ENCODE data around the gene FBLN2. TPM values are rescaled to one million over a fixed set of nuclear protein-coding genes. Genes with fewer than 3 reads are reported as not detected.

FBLN2 gene
- total and polyA plus RNA-seq, 4 donors, result 1.3 to 9.1 (median 4.3) TPM

GRCh38 chr3:13607821-13608597, 59.1 kb downstream of the FBLN2 start:
- TF ChIP-seq ATF3 (IDR thresholded peaks at IDR 0.05), result no peak
- no peak for TF ChIP-seq RXRA (IDR thresholded peaks at IDR 0.05)
- no peaks in the 10 kb centered on the region for H3K4me1 ChIP-seq (ENCODE audit: control insufficient read depth in 4 of 4, insufficient read depth in 4 of 4, low read length in 3 of 4)
- no peaks in the 10 kb centered on the region for H3K36me3 ChIP-seq (ENCODE audit: control insufficient read depth in 4 of 4, insufficient read depth in 3 of 4, low read depth in 1 of 4, low read length in 3 of 4)
- peaks cover 0 to 3% (median 0%) of the 10 kb centered on the region in 4 donors for H3K9me3 ChIP-seq (ENCODE audit: control insufficient read depth in 4 of 4, low read length in 3 of 4)
- peaks cover 0 to 5% (median 0%) of the 10 kb centered on the region in 4 donors for H3K27me3 ChIP-seq (ENCODE audit: control insufficient read depth in 4 of 4, insufficient read depth in 4 of 4, low read length in 3 of 4)
- no peak for DNase-seq (ENCODE audit: low spot score)
- 82% methylated on average over 14 of the region's 14 CpGs for WGBS
- no peak overlapping the region for H3K4me3 ChIP-seq (ENCODE audit: low read depth in 1 of 3, low read length in 3 of 3)
- no peak overlapping the region for H3K9ac ChIP-seq (ENCODE audit: low read depth in 1 of 2, low read length in 2 of 2)
- H3K27ac ChIP-seq (ENCODE audit: low read depth in 1 of 2, low read length in 2 of 2), result no peak overlapping the region

- no peak overlapping the region for H3K9ac ChIP-seq (ENCODE audit: low read depth in 1 of 2, low read length in 2 of 2)
- H3K27me3 ChIP-seq (ENCODE audit: control insufficient read depth in 4 of 4, insufficient read depth in 4 of 4, low read length in 3 of 4), result peaks cover 0 to 5% (median 0%) of the 10 kb centered on the region in 4 donors
- no peak overlapping the region for H3K27ac ChIP-seq (ENCODE audit: low read depth in 1 of 2, low read length in 2 of 2)
- DNase-seq (ENCODE audit: low spot score), result no peak
- 90% methylated on average over 20 of the region's 20 CpGs for WGBS
- no peaks in the 10 kb centered on the region for H3K4me1 ChIP-seq (ENCODE audit: control insufficient read depth in 4 of 4, insufficient read depth in 4 of 4, low read length in 3 of 4)
- H3K9me3 ChIP-seq (ENCODE audit: control insufficient read depth in 4 of 4, low read length in 3 of 4), result peaks cover 0 to 3% (median 0%) of the 10 kb centered on the region in 4 donors
- no peak for TF ChIP-seq SP1 (IDR thresholded peaks at IDR 0.05)
- TF ChIP-seq FOXA2 (IDR thresholded peaks at IDR 0.05), result no peak
- TF ChIP-seq GABPA (IDR thresholded peaks at IDR 0.05 in 1 of 2, conservative IDR thresholded peaks at IDR 0.05 in 1 of 2), result no peak
- TF ChIP-seq EGR1 (IDR thresholded peaks at IDR 0.05; ENCODE audit: low read depth in 2 of 2), result no peak
- TF ChIP-seq HNF4A (conservative IDR thresholded peaks at IDR 0.05), result no peak
- TF ChIP-seq JUND (IDR thresholded peaks at IDR 0.05), result no peak
- no peak for TF ChIP-seq YY1 (IDR thresholded peaks at IDR 0.05)
- TF ChIP-seq MAX (IDR thresholded peaks at IDR 0.05), result no peak
- H3K4me3 ChIP-seq (ENCODE audit: low read depth in 1 of 3, low read length in 3 of 3), result no peak overlapping the region
- no peaks in the 10 kb centered on the region for H3K36me3 ChIP-seq (ENCODE audit: control insufficient read depth in 4 of 4, insufficient read depth in 3 of 4, low read depth in 1 of 4, low read length in 3 of 4)
Observed at GRCh38 chr3:13608969-13609725, 60.2 kb downstream of the FBLN2 start.

- no peaks in the 10 kb centered on the region for H3K36me3 ChIP-seq (ENCODE audit: control insufficient read depth in 4 of 4, insufficient read depth in 3 of 4, low read depth in 1 of 4, low read length in 3 of 4)
- WGBS, result 90% methylated on average over 7 of the region's 7 CpGs
- no peak for DNase-seq (ENCODE audit: low spot score)
Observed at GRCh38 chr3:13610006-13610570, 61.2 kb downstream of the FBLN2 start.

More at GRCh38 chr3:13610006-13610570, 61.2 kb downstream of the FBLN2 start:
- Histone ChIP-seq H3K27me3 (ENCODE audit: control insufficient read depth in 4 of 4, insufficient read depth in 4 of 4, low read length in 3 of 4) (peaks cover 0 to 5% (median 0%) of the 10 kb centered on the region in 4 donors), H3K27ac (ENCODE audit: low read depth in 1 of 2, low read length in 2 of 2) (no peak overlapping the region), H3K4me3 (ENCODE audit: low read depth in 1 of 3, low read length in 3 of 3) (no peak overlapping the region), H3K9me3 (ENCODE audit: control insufficient read depth in 4 of 4, low read length in 3 of 4) (no peaks in the 10 kb centered on the region), H3K9ac (ENCODE audit: low read depth in 1 of 2, low read length in 2 of 2) (no peak overlapping the region), H3K4me1 (ENCODE audit: control insufficient read depth in 4 of 4, insufficient read depth in 4 of 4, low read length in 3 of 4) (no peaks in the 10 kb centered on the region)
- no peak for TF ChIP-seq JUND (IDR thresholded peaks at IDR 0.05)
- TF ChIP-seq REST (IDR thresholded peaks at IDR 0.05), result no peak
- TF ChIP-seq RAD21 (IDR thresholded peaks at IDR 0.05), result no peak
- TF ChIP-seq GABPA (IDR thresholded peaks at IDR 0.05 in 1 of 2, conservative IDR thresholded peaks at IDR 0.05 in 1 of 2), result no peak
- no peak for TF ChIP-seq FOXA2 (IDR thresholded peaks at IDR 0.05)
- no peak for TF ChIP-seq FOXA1 (IDR thresholded peaks at IDR 0.05)
- no peak for TF ChIP-seq MAX (IDR thresholded peaks at IDR 0.05)
- no peak for TF ChIP-seq SP1 (IDR thresholded peaks at IDR 0.05)
- no peak for TF ChIP-seq RXRA (IDR thresholded peaks at IDR 0.05)
- no peak for TF ChIP-seq HNF4G (IDR thresholded peaks at IDR 0.05)
- no peak for TF ChIP-seq ZBTB33 (IDR thresholded peaks at IDR 0.05)
